Measurements from ENCODE around the gene SSUH2.
"Not testable (repeated sequence)": the region's sequence is repeated elsewhere in the genome, so short reads cannot be mapped to it uniquely, and the experiment has no call there.

SSUH2 gene

DNA sequence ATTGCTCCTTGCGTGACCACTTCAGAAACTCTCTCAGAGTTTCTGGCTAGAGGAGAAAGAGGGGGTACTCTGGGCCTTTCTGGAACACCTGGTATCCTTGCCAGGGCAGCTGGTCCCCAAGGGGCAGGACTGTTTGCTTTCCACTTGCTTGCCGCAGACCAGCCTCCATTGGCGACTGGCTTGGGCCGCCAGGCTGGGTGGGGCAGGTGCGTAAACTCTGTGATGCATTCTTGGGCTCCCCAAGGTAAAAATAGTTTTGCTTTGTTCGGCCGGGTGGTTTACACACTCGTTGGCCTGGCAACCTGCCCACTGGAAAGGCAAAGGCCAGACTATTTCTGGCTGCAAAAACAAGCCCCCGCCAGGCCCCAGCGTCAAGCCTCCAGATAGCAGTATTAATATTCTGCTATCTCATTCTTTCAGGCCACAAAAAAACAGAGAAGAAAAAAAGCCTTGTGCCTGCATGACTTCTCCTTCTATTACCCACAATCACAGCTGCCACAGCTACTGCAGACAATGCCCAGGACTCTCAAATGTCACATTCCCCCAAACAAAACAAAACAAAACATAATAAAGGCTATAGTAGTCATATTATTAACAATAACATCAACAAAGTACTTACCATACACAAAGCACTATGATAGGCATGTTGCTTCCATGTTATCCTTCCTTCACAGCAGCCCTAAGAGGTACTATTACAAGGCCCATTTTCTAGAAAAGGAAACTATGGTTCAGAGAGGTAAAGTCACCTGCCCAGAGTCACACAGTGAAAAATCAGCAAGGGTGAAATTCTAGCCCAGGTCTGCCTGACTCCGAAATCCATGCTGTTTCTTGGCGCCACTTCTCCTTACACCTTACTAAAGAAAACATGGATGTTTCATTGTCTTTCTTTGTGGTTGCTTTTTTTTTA lies 14.0 kb upstream of the SSUH2 start:
- DNase-seq (ENCODE audit: low read depth): no peak

DNA sequence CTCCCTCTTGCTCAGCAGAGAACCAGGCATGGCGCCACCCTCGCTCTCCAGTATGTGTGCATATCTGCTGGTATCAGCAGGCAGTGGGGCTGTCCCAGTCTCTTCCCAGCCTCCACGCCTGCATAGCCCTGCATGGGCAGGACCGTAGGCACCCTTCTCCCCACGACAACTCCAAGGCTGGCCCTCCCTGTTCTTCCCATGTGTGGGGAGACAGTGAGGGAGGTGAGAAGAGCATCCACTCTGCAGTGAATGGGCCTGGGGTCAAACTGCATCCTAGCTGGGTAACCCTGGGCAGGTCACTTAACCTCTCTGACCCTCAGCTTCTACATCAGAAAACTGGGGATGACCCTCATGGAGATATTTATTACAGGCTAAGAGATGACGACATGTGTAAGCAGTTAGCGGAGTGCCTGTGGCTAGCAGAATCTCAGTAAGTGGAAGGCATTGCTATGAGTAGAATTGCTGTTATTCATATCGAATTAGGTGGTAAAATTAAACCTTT lies 13.3 kb upstream of the SSUH2 start:
- no peak for DNase-seq (ENCODE audit: low read depth)

DNA sequence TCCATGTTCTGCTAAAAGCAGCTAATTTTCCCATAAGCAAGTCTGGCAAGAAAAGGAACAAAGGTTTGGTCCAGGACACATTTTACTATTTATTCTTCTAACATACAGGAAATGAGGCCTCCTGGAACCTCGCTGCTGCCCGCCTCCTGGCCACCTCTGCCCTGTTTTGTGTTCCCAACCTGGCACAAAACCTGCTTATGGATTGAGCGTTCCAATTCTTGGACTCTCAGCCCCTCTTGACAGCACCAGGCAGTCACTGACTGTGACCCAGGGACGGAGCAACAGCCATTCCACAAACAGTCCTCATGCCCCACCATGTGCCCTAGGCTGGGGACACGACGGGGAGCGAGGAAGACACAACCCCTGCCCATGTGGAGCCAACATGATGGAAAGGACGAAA lies 11.6 kb upstream of the SSUH2 start:
- DNase-seq (ENCODE audit: low read depth): no peak

DNA sequence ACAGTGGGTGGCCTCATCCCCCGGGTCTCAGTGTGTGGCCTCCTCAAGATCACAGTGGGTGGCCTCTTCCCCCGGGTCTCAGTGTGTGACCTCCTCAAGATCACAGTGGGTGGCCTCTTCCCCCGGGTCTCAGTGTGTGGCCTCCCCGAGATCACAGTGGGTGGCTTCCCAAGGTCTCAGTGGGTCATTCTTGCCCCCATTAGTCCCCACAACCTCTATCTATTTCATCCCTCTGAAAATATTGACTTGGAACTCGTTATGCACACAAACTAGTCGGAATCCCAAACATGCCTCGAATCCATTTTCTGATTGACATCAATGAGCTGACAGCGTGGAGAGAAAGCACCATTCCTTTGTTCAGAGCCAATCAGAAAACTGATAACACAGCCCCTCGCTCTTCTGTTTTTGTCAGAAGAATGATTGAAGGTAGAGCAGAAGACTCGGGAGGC lies 10.8 kb upstream of the SSUH2 start:
- no peak for DNase-seq (ENCODE audit: low read depth)

DNA sequence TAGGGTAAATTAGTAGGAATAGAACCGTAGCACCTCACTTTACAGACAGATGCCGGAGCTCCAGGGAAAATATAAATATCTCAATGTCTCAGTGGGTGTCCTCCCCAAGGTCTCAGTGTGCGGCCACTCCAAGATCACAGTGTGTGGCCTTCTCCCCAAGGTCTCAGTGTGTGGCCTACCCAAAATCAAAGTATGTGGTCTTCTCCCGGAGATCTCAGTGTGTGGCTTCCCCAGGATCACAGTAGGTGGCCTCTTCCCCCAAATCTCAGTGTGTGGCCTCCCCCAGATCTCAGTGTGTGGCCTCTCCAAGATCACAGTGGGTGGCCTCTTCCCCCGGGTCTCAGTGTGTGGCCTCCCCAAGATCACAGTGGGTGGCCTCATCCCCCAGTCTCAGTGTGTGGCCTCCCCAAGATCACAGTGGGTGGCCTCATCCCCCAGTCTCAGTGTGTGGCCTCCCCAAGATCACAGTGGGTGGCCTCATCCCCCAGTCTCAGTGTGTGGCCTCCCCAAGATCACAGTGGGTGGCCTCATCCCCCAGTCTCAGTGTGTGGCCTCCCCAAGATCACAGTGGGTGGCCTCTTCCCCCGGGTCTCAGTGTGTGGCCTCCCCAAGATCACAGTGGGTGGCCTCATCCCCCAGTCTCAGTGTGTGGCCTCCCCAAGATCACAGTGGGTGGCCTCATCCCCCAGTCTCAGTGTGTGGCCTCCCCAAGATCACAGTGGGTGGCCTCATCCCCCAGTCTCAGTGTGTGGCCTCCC lies 10.2 kb upstream of the SSUH2 start:
- DNase-seq (ENCODE audit: low read depth): not testable (repeated sequence)

DNA sequence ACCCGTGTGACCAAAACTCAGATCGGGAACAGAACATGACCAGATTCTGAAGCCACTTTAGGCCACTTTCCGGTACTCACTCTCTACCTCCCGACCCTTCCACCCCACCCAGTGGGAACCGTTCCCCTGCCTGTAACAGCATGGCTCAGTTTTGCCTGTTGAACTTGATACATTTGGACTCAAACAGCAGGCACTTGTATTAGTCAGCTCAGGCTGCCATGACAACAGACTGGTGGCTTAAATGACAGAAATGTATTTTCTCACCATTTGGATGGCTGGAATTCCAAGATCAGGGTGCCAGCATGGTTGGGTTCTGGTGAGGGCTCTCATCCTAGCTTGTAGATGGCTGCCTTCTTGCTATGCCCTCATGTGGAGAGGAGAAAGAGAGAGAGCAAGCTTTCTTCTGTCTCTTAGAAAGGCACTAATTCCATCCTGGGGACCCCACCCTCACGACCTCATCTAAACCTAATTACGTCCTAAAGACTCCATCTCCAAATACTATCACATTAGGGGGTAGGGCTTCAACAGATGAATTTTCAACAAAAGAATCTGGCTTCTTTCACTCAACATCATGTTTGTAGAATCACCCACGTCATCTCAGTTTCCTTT lies 9.3 kb upstream of the SSUH2 start:
- DNase-seq (ENCODE audit: low read depth): no peak

DNA sequence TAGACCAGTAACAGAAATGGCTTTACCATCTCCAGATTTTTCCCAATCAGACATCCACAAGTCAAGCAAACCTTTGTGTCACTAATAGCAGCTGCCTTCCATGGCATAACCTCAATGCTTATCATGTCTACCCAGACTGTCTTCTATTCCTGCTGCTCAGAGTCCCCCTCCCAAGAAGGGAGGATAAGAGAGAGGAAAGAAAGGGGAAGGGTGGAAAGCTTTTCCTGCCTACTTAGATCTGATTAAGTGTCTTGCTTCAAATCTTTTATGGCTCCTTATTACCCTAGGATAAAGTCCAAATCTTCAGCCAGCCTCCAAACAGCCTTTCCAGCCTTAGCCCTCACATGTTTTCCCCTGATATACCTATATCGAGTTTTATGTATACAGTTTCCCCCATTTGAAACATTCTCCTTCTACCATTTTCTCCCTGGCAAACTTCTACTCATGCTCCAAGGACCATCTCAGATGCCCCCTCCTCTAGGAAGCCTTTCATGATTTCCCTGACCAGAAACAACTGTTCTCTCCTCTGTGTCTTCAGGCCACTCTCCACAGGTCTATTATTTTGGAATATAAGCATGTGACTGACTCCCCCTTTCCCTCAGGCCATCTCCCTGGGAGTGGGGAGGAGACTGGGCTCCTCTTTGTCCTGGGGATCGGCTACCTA lies 7.9 kb upstream of the SSUH2 start:
- DNase-seq (ENCODE audit: low read depth): no peak

DNA sequence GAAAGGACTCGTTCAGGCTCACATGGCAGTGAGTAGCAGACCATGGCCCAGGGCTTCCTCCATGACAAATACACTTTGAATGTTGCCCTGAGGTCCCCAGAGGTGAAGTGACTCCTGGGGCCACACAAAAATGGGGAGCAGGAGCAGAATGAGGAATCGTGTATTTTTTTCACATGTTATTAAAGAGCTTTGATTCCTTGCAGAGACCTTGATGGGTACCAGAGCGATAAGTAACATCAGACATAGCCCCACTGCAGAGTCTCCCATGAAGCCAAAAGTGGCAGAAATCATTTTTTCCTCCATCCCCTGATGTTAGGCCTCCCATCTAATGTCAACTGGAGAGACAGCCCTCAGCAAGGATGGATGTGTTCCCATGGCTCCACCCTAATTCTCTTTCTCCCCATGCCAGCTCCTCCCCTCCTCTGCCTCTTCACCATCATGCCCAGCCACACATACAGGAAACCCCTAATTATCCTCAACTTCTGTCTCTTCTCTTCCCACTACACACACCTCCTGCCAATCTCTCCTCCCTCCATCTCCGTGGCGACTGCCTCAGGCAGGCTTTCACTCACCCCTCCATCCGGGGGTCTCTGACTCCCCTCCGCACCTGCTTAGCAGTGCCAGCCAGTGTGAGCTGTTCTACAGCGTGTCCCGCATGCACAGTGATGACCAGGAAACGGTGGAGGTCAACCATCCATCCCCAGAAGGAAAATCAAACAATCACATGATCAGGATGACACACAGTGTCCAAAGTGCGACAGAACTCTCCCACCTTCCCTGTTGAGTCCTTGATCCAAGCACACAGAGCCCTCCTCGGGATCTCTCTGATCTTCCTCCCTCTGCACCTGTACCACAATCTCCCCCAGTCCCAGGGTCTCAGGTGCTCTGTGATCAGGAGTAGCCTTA lies 7.1 kb upstream of the SSUH2 start:
- DNase-seq (ENCODE audit: low read depth): no peak

DNA sequence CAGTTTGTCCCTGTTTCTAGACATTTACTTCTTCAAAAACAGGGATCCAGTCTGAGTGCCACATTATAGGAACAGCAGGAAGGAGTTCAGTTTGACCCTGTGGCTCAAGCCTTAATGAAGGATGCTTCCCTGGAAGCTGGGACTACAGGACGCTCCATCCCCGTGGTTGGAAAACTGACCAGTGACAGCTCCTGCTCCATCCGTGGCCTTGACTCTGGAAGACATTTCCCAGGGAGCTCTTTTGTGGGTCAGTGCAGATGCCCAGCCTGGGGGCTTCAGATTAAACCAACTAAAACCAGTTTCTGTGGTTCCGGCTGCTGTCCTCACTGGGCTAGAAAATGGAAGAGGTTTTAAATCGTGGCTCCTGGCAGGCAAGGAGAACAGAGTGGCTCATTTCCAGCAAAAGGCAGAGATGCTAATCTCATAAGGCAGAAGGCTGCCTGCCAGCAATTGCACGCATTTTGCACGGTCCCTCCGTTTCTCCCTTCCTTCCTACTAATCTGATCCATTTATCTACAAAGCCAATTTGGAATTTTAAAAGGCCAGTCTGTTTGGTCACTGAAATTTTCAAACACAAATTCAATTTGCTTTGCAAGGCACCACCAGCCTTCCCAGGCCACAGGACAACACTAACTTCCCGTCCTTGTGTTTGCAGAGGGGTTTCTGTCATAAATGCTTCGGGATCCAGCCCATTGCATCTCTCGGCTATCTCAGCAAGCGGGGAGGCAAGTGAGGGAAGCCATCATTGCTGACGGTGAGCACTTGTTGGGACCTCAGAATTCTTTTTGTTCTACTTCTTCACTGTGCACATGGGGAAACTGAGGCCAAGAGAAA lies 6.2 kb upstream of the SSUH2 start:
- DNase-seq (ENCODE audit: low read depth): no peak

DNA sequence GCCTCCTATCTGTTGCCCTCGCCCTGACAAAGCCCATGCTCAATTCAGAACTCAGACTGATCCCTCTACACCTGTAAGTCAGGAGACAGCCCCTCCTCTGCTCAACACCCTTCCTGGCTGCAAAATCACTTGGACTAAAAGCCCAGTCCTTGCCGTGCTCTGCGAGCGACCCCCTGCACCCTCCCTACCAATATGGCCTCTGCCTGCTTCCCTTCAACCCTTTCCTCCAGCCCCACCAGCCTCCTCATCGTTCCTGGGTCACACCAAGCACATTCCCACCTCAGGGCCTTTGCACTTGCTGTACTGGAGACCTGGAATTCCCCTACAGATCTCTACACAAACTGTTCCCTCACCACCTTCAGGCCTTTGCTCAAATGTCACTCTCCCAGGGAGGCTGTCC lies 5.2 kb upstream of the SSUH2 start:
- DNase-seq (ENCODE audit: low read depth): no peak

DNA sequence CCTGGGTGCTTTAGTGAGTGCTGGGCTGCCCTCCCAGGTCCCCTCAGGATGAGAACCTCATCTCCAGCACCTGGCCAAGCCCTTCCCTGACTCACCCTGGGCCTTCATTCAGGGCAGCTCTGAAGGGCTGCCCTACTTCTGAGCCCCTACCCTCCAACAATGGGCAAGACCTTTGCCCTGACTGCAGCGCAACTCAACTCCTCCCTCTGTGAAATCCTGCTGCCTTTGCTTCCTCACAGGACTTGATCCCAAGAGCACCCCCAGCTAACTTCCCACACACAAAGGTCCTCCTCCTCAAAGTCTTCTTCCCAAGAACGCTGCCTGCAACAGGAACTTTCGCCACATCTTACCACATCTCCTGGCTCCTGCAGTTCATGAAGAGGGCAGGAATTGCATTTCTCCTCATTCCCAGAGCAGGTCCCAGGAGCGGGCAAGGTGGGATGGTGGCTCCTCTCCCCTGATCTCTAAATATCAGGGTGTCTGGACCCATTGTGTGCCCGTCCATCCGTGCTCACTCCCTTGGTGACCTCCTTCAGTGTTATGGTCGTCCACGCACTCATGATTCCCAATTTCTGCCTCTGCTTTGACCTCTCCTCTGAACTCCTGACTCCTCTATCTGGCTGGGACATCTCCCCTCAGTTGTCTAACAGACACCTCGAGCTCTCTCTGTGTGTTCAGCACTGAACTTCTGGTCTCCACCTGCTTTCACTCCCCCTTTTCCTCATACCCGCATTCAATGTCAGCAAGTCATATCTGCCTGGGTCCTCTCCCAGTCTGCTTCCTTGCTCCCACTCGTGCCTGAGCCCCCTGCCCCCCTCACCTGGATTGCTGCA lies 4.5 kb upstream of the SSUH2 start:
- DNase-seq (ENCODE audit: low read depth): no peak

DNA sequence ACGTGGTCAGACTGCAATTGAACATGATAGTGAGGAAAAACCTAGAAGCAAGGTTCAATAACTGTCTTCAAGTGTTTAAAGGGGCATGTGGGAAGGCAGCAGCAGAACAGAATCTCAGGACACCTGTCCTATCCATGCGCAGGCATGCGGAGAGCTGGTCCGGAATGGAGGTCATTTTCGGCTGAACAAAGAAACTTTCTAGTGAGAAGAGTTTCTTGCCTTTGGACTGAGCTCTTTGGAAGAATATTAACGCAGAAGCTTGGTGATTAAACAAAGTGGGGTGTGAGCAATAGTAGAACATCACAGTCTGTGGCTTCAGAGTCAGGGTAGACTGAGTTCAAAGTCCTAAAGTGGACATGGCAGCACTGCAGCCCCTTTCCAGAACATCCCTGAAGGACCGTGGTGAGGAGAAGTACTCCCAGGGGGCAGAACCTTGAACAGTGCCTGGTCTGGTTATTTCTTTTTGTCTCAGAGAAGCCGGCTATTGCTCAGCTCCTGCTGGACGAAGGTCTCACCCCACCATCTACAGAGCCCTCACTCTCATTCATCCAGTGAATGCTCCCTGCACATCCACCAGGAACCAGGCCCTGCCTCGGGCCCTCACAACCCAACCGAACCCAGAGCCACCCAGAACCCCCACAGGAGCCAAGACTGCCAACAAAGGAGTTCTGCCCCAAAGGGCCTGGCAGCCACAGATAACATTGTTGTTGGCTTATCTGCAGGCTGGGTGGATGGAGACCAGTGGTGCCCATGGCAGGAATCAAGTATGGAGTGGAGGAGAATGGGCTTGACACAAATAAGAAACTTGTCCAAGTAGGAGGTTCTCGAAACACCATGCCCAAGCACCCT lies 2.8 kb upstream of the SSUH2 start:
- DNase-seq (ENCODE audit: low read depth): no peak

DNA sequence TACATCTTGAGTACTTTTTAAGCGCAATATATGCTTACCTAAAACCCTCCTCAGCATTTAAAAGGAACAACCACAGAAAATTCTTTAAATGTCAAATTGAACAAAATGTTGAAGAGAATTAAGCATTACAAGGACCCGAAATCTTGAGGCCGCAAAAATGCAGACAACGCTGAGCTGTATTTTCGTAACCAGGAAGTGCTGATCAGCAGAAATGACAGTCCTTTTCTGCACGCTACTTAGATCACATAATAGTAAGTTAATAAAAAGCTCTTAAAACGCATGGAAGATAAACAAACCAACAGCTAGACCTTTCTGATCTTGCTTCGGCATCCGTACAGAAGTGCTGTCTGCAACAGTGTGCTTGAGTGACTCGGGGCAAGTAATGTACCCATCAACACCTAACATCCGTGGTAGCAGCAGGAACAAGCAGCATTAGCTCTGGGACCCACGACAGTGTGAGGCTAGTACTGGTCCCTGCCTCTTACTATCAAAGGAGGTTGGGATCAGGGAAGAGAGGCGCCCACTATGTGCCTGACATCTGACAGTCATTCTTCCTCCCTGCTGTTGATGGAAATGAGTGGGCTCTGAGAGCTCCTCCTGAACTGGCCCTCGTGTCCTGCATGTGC lies 1.8 kb upstream of the SSUH2 start:
- no peak for DNase-seq (ENCODE audit: low read depth)

DNA sequence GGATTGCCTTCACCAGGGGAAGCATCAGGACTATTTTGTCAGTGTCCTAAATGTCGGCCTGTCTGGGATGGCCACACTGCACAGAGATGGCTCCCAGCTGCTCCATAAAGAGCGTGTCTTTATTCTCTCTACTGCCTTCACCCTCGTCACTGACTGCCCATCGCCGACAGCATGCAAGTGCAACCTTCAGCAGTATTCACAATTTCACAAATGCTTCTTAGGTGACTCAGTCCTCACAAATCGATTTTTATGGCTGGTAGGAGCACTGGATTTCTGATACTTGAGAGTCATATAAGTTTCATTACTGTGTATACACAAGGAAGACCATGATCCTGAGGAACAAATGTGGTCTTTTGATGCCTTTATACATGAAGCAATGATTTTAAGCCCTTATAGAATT lies 1.1 kb upstream of the SSUH2 start:
- DNase-seq (ENCODE audit: low read depth): no peak

DNA sequence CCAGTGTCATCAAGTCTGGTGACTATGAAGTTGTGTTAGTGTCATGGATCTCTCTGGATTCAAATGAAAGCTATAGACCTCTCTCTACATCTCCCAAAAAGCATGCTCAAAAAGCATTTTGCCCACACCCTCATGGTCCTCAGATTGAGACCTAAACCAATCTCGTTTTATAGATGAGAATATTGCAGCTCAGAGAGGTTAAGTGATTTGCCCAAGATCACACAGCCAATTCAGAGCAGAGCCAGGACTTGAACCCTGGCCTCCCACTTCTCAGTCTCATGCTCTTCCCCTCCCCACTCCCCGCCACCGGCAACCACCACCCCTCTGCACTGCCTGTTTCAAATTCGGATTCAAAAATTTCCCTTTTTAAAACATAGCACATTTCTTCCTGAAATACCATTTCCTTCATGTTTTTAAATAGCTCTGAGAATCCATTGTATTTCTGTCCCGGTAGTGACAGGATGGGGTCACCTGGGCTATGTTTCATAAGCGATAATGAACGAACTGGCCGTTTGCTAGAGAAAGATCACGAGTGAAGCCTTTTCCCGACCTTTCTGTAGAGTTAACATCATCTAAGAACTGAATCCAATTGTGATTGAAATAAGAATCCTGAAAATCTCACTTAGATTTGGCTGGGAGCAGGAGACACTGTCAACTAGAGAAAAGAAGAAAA lies 769 bp downstream of the SSUH2 start:
- no peak for DNase-seq (ENCODE audit: low read depth)

DNA sequence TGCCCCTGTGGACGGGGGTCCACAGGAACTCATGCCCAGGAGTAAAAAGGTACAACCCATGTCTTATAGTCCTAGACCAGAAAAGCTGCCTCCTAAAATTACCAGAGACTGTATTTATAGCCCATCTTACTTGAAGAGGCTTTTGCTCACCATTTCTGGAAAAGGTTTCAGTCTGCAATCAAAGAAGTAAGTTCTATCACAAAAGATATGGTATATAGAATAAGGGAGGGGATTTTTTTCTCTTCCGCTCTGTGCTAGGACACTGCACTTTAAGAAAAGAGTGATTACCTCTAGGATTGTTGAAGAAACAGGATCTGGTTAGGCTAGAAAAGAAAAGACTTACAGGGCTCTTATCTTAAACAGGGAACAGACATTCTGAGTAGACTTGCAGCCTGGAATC lies 2.6 kb downstream of the SSUH2 start:
- DNase-seq (ENCODE audit: low read depth): no peak

DNA sequence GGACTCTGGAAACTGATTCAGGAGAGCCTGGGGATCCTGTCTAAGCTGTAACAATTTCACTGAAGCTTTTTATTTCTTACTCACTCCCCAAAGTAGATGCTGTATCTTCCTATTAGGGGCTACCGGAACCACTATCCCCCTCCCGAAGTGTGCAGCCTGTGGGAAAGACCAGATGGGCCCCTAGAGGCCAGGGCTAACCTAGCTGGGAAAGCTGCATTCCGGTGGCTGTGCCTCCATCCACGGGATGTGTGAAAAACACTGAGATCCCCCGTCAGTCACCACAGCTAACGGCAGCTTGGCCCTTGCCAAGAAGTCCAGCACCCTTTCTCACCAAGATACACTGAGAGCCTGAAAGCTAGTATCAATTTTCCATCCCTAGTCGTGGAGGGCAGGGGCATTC lies 3.1 kb downstream of the SSUH2 start:
- DNase-seq (ENCODE audit: low read depth): no peak
